Measurements from ENCODE around the gene CKLF. TPM values are rescaled to one million over a fixed set of nuclear protein-coding genes. Genes with fewer than 3 reads are reported as not detected.

CKLF gene
- total RNA-seq, 1 donor from 2014 or later = 84.0 TPM

Other genes starting within 250 kb of the CKLF start
- 263 and 363 TPM in 2 replicates for gene CDH5, start 185.9 kb upstream of the CKLF start, total RNA-seq
- gene BEAN1, start 125.3 kb upstream of the CKLF start, total RNA-seq = 0.39 and 0.51 TPM in 2 replicates
- gene TK2, start 2.5 kb upstream of the CKLF start, total RNA-seq = 25.7 and 35.4 TPM in 2 replicates
- 1.9 and 2.1 TPM in 2 replicates for gene CMTM1, start 13.9 kb downstream of the CKLF start, total RNA-seq
- gene CMTM2, start 26.9 kb downstream of the CKLF start, total RNA-seq = not detected in 2 replicates
- 21.8 and 35.8 TPM in 2 replicates for gene CMTM3, start 52.1 kb downstream of the CKLF start, total RNA-seq
- gene CMTM4, start 144.2 kb downstream of the CKLF start, total RNA-seq = 9.4 and 12.4 TPM in 2 replicates
- gene DYNC1LI2, start 199.0 kb downstream of the CKLF start, total RNA-seq = 98.4 and 101 TPM in 2 replicates
- gene TERB1, start 249.0 kb downstream of the CKLF start, total RNA-seq = under 0.01 TPM in 1 of 2 replicates, not detected in the other

Data from dermis microvascular lymphatic vessel endothelial cell (primary cell).